ENCODE measurements around the gene MYT1.

- TF ChIP-seq, protein P1, sequence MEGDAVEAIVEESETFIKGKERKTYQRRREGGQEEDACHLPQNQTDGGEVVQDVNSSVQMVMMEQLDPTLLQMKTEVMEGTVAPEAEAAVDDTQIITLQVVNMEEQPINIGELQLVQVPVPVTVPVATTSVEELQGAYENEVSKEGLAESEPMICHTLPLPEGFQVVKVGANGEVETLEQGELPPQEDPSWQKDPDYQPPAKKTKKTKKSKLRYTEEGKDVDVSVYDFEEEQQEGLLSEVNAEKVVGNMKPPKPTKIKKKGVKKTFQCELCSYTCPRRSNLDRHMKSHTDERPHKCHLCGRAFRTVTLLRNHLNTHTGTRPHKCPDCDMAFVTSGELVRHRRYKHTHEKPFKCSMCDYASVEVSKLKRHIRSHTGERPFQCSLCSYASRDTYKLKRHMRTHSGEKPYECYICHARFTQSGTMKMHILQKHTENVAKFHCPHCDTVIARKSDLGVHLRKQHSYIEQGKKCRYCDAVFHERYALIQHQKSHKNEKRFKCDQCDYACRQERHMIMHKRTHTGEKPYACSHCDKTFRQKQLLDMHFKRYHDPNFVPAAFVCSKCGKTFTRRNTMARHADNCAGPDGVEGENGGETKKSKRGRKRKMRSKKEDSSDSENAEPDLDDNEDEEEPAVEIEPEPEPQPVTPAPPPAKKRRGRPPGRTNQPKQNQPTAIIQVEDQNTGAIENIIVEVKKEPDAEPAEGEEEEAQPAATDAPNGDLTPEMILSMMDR (IDR thresholded peaks at IDR 0.05; ENCODE audit: low read length) = no peak
- no peak for TF ChIP-seq EZH2 (IDR thresholded peaks at IDR 0.05; ENCODE audit: borderline replicate concordance, low read length)
These were observed 11.3 kb upstream of the MYT1 start for GRCh38 chr20:64152906-64153305.

Data from OCI-LY1 (cell line).